ENCODE results near the gene ZNF598.
"Not testable (repeated sequence)": the region's sequence is repeated elsewhere in the genome, so short reads cannot be mapped to it uniquely, and the experiment has no call there.

The ZNF598 gene

GRCh38 chr16:1957434-1958142, 52.0 kb downstream of the ZNF598 start:
- not testable (repeated sequence) for FAIRE-seq

GRCh38 chr16:1953734-1954133, 55.9 kb downstream of the ZNF598 start:
- FAIRE-seq = no peak

- FAIRE-seq = no peak
Observed at GRCh38 chr16:1950559-1950958, 59.1 kb downstream of the ZNF598 start.

- FAIRE-seq = no peak
Observed at GRCh38 chr16:1950047-1950446, 59.6 kb downstream of the ZNF598 start.

GRCh38 chr16:1949507-1949906, 60.1 kb downstream of the ZNF598 start:
- FAIRE-seq = no peak

Measured in endometrium (tissue), 2 donors.